PC-3 (cell line): ENCODE measurements around the gene MUC3A.

Experiments used
- CTCF ChIP-seq: fragments of 300-600 bp; sonication (generic); conservative IDR thresholded peaks from 2 replicates; pipeline ENCODE4 v1.5.1; 2017; ENCODE audit warnings: antibody characterized with exemption, low read depth, mild to moderate bottlenecking, low read length
- EZH2phosphoT487 ChIP-seq: fragments of 300-600 bp; sonication (generic); IDR thresholded peaks from 2 replicates; pipeline ENCODE4 v1.6.1; 2018; ENCODE audit warnings: mild to moderate bottlenecking, antibody characterized with exemption, low read length, borderline replicate concordance

DNA sequence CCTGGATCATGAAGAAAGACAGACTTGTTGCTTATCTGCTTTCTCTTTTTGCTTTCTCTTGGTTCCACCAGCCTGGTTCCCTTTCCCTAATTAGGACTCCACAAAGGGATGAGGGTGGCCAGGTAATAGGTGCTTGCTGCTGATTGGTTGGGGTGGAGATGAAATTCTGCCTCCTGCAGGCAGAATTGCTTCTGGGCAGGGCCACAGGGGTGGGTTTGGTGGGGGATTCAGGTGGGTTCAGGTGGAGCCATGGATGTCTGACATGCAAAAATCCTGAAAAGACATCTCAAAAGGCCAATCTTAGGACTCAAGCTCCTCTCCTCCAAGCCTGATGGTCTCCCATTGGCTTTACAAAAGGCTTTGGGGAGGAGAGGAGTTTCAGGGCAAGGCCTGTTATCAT lies 28.3 kb upstream of the MUC3A start:
- TF ChIP-seq CTCF (no peak), EZH2phosphoT487 (no peak)
